K562 (cell line): ENCODE results near the gene RIT1. TPM values are rescaled to one million over a fixed set of nuclear protein-coding genes. Genes with fewer than 3 reads are reported as not detected.
A peak's percentile ranks its signal among the peaks of the same experiment; 100 is the strongest.

Experiments
- ARID2 ChIP-seq: fragments of 450-650 bp; IDR thresholded peaks from 2 replicates; pipeline ENCODE4 v1.6.1; 2017; ENCODE audit warnings: antibody characterized with exemption, mild to moderate bottlenecking
- CEBPG ChIP-seq, 3 experiments: fragments of 200-800 bp in 1 of 3; sonication (Bioruptor generic) in 1 of 3; sonication (generic) in 1 of 3; formaldehyde crosslinking in 1 of 3; IDR thresholded peaks in 2 of 3; conservative IDR thresholded peaks in 1 of 3; 2 replicates each; pipeline versions ENCODE4 v1.6.1 to v1.8.0; 2016 to 2022; ENCODE audit warnings: missing compliant biosample characterization in 2 of 3, missing genetic modification characterization in 2 of 3, mild to moderate bottlenecking in 1 of 3, missing genetic modification reagents in 1 of 3
- DNMT1 ChIP-seq: fragments of 450-650 bp; IDR thresholded peaks from 2 replicates; pipeline ENCODE4 v1.6.1; 2016; ENCODE audit warnings: antibody characterized with exemption, mild to moderate bottlenecking
- ELF1 ChIP-seq: fragments of 200-800 bp; sonication (Bioruptor generic); IDR thresholded peaks from 2 replicates; pipeline ENCODE4 v1.6.1; 2016; ENCODE audit warnings: missing genetic modification characterization, missing compliant biosample characterization
- ELF4 ChIP-seq: fragments of 450-650 bp; formaldehyde crosslinking; IDR thresholded peaks from 2 replicates; pipeline ENCODE4 v1.4.0; 2022; ENCODE audit warnings: missing genetic modification characterization
- FOXA3 ChIP-seq, 2 experiments: fragments of 450-650 bp in 1 of 2; sonication (generic) in 1 of 2; formaldehyde crosslinking; IDR thresholded peaks in 1 of 2; conservative IDR thresholded peaks in 1 of 2; 2 replicates each; pipeline versions ENCODE4 v1.4.0 to v1.8.0; 2020 to 2022; ENCODE audit warnings: mild to moderate bottlenecking in 2 of 2, missing genetic modification reagents in 1 of 2
- FUS ChIP-seq: fragments of 200-400 bp; formaldehyde crosslinking; optimal IDR thresholded peaks from 2 replicates; pipeline ENCODE3; 2017; ENCODE audit warnings: low read depth, low read length
- GABPA ChIP-seq: fragments of 200-800 bp; sonication (Bioruptor generic); conservative IDR thresholded peaks from 2 replicates; pipeline ENCODE4 v1.6.1; 2016; ENCODE audit warnings: low read depth, missing genetic modification characterization, missing compliant biosample characterization
- GABPB1 ChIP-seq: sonication (generic); formaldehyde crosslinking; IDR thresholded peaks from 2 replicates; pipeline ENCODE4 v1.8.0; 2022; ENCODE audit warnings: mild to moderate bottlenecking, missing genetic modification reagents
- HMG20A ChIP-seq: fragments of 450-650 bp; formaldehyde crosslinking; conservative IDR thresholded peaks from 2 replicates; pipeline ENCODE4 v1.4.0; 2020; ENCODE audit warnings: mild to moderate bottlenecking, mixed read lengths
- L3MBTL2 ChIP-seq: fragments of 450-650 bp; IDR thresholded peaks from 2 replicates; pipeline ENCODE4 v1.6.1; 2016; ENCODE audit warnings: mild to moderate bottlenecking, moderate library complexity
- NR1H2 ChIP-seq: sonication (generic); formaldehyde crosslinking; IDR thresholded peaks from 2 replicates; pipeline ENCODE4 v1.4.0; 2020; ENCODE audit warnings: mild to moderate bottlenecking, missing genetic modification reagents
- POLR3G ChIP-seq: IDR thresholded peaks from 2 replicates; pipeline ENCODE4 v1.6.1; 2011; ENCODE audit not compliant: insufficient read length, insufficient replicate concordance; ENCODE audit errors: extremely low read depth
- SMAD4 ChIP-seq: fragments of 250-450 bp; sonication (Bioruptor Pico); conservative IDR thresholded peaks from 2 replicates; pipeline ENCODE4 v1.8.0; 2021; ENCODE audit warnings: inconsistent platforms, mild to moderate bottlenecking, moderate library complexity
- SREBF2 ChIP-seq: sonication (generic); formaldehyde crosslinking; IDR thresholded peaks from 2 replicates; pipeline ENCODE4 v1.4.0; 2020; ENCODE audit warnings: mild to moderate bottlenecking, missing genetic modification reagents
- YY1 ChIP-seq, 3 experiments: IDR thresholded peaks; 2 replicates each; pipeline ENCODE4 v1.6.1; 2011; ENCODE audit warnings: low read length in 2 of 3, mild to moderate bottlenecking in 2 of 3, moderate library complexity in 2 of 3, borderline replicate concordance in 1 of 3, control low read depth in 1 of 3, low read depth in 1 of 3; ENCODE audit not compliant: insufficient read depth in 3 of 3, insufficient replicate concordance in 2 of 3, control insufficient read depth in 1 of 3, insufficient read length in 1 of 3; ENCODE audit errors: extremely low read depth in 1 of 3
- ZSCAN29 ChIP-seq: fragments of 450-650 bp; IDR thresholded peaks from 2 replicates; pipeline ENCODE4 v1.6.1; 2017
- polyA plus RNA-seq, 8 experiments: library from polyadenylated mRNA; depleted of rRNA in 4 of 8; stranded (reverse) in 5 of 8; unstranded in 3 of 8; fragments of >200 nt; fragmentation: Nextera tagmentation in 2 of 8; fragmentation: Illumina TruSeq in 1 of 8; extraction: Ambion mirVana in 2 of 8; extraction: Trizol in 1 of 8; gene quantifications; 2 replicates each; pipeline versions ENCODE4 v1.2.1 to v1.2.3, GENCODE V29; 2011 to 2014; ENCODE audit warnings: inconsistent platforms in 1 of 8, missing spikeins in 1 of 8
- total RNA-seq, 7 experiments: library from RNA; depleted of rRNA in 6 of 7; stranded (reverse); fragments of >200 nt in 6 of 7; fragmentation: Illumina TruSeq in 2 of 7; extraction: Trizol in 2 of 7; gene quantifications; 2 replicates each; pipeline versions ENCODE4 v1.2.1 to v1.2.3, GENCODE V29; 2011 to 2021; ENCODE audit warnings: low replicate concordance in 1 of 7
- TF ChIP-seq, protein P1 (sequence below): fragments of 250-450 bp; sonication (Bioruptor Pico); IDR thresholded peaks from 2 replicates; pipeline ENCODE4 v1.4.0; 2020; ENCODE audit warnings: mild to moderate bottlenecking, moderate library complexity
- TF ChIP-seq, protein P2 (sequence below): fragments of 250-450 bp; sonication (Bioruptor Pico); IDR thresholded peaks from 2 replicates; pipeline ENCODE4 v1.5.0; 2020; ENCODE audit warnings: mild to moderate bottlenecking
- TF ChIP-seq, protein P3 (sequence below): fragments of 450-650 bp; IDR thresholded peaks from 2 replicates; pipeline ENCODE4 v1.6.1; 2017; ENCODE audit warnings: mild to moderate bottlenecking, moderate library complexity
- TF ChIP-seq, protein P4 (sequence below), 2 experiments: IDR thresholded peaks; 2 replicates each; pipeline ENCODE4 v1.6.1; 2011; ENCODE audit warnings: borderline replicate concordance in 1 of 2, control low read depth in 1 of 2, low read depth in 1 of 2, low read length in 1 of 2, mild to moderate bottlenecking in 1 of 2, mixed read lengths in 1 of 2, moderate library complexity in 1 of 2; ENCODE audit not compliant: insufficient read depth in 1 of 2, insufficient read length in 1 of 2, poor library complexity in 1 of 2, severe bottlenecking in 1 of 2; ENCODE audit errors: extremely low read depth in 1 of 2

The RIT1 gene
- total and polyA plus RNA-seq, 9 of the 15 experiments (the other 6 are each of a cell fraction or from before 2014, with no cell fraction given) = 13.5 to 57.6 (median 22.9) TPM

DNA sequence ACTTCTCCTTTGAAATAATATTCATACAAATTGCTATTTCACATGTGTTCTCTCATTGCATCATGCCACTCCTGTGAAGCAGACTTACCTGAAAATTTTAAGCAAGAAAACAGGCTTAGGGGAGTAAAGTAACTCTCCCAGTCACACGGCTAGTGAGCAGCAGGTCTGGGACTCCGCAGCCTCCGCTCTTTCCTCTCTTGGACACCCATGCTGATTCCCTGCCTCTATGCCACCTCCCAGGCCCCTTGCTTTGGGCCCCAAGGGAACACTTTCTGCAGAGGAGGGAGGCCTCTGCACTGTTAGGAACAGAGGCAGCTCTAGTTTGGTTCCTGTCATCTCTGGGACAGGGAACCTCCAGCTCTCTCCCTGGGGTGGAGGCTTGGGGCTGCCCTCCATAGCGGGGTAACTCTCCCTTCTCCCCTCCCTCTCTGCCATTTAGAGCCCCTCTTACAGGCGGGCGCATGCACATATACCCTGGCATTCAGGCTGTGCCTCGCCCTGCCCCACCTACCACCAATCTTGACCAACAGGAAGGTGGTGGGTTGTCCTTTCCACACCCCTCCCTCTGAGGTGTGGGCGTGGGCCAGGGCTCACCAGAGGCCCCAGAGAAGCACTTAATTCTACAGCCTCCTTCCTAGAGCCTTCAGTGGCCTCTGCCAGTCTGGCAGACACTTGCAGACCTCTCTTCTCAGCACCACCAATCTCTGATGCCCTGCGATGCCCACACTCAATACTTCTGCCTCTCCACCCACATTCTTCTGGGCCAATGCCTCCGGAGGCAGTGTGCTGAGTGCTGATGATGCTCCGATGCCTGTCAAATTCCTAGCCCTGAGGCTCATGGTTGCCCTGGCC is 30.1 kb upstream of the RIT1 start, which contains the start of gene RXFP4 (continued):
- 0 out of 2 replicates have a peak, but pooled peaks have one; percentile 5 for TF ChIP-seq L3MBTL2
- TF ChIP-seq, protein P1, sequence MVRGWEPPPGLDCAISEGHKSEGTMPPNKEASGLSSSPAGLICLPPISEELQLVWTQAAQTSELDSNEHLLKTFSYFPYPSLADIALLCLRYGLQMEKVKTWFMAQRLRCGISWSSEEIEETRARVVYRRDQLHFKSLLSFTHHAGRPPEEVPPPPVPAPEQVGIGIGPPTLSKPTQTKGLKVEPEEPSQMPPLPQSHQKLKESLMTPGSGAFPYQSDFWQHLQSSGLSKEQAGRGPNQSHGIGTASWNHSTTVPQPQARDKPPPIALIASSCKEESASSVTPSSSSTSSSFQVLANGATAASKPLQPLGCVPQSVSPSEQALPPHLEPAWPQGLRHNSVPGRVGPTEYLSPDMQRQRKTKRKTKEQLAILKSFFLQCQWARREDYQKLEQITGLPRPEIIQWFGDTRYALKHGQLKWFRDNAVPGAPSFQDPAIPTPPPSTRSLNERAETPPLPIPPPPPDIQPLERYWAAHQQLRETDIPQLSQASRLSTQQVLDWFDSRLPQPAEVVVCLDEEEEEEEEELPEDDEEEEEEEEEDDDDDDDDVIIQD = no peak
- 0 out of 2 replicates have a peak, but pooled peaks have one; percentile 7 for TF ChIP-seq GABPB1 (CRISPR knock-in tag)
- TF ChIP-seq SMAD4 (CRISPR knock-in tag) = no peak
- TF ChIP-seq CEBPG (CRISPR knock-in tag; IDR thresholded peaks at IDR 0.05) = peak; percentile 84
- peak; percentile 70 to 84; a peak in 3 of 4 replicates for TF ChIP-seq CEBPG (tag; conservative IDR thresholded peaks at IDR 0.05 in 1 of 2, IDR thresholded peaks at IDR 0.05 in 1 of 2)
- TF ChIP-seq, protein P2, sequence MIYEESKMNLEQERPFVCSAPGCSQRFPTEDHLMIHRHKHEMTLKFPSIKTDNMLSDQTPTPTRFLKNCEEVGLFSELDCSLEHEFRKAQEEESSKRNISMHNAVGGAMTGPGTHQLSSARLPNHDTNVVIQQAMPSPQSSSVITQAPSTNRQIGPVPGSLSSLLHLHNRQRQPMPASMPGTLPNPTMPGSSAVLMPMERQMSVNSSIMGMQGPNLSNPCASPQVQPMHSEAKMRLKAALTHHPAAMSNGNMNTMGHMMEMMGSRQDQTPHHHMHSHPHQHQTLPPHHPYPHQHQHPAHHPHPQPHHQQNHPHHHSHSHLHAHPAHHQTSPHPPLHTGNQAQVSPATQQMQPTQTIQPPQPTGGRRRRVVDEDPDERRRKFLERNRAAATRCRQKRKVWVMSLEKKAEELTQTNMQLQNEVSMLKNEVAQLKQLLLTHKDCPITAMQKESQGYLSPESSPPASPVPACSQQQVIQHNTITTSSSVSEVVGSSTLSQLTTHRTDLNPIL (CRISPR knock-in tag) = no peak
- TF ChIP-seq ELF4 = no peak
- TF ChIP-seq POLR3G = no peak
- TF ChIP-seq ELF1 (tag) = no peak
- TF ChIP-seq FOXA3 (CRISPR knock-in tag; conservative IDR thresholded peaks at IDR 0.05 in 1 of 2, IDR thresholded peaks at IDR 0.05 in 1 of 2) = no peak
- TF ChIP-seq HMG20A = no peak
- TF ChIP-seq SREBF2 (CRISPR knock-in tag) = no peak
- TF ChIP-seq DNMT1 = no peak
- no peak for TF ChIP-seq ZSCAN29
- no peak for TF ChIP-seq NR1H2 (CRISPR knock-in tag)
- TF ChIP-seq ARID2 = no peak
- no peak for TF ChIP-seq FUS
- no peak for TF ChIP-seq YY1 (IDR thresholded peaks at IDR 0.05; ENCODE audit: borderline replicate concordance in 1 of 3, control insufficient read depth in 1 of 3, extremely low read depth in 1 of 3, insufficient read depth in 3 of 3, insufficient read length in 1 of 3, insufficient replicate concordance in 2 of 3, low read depth in 1 of 3, low read length in 2 of 3)
- TF ChIP-seq, protein P3, sequence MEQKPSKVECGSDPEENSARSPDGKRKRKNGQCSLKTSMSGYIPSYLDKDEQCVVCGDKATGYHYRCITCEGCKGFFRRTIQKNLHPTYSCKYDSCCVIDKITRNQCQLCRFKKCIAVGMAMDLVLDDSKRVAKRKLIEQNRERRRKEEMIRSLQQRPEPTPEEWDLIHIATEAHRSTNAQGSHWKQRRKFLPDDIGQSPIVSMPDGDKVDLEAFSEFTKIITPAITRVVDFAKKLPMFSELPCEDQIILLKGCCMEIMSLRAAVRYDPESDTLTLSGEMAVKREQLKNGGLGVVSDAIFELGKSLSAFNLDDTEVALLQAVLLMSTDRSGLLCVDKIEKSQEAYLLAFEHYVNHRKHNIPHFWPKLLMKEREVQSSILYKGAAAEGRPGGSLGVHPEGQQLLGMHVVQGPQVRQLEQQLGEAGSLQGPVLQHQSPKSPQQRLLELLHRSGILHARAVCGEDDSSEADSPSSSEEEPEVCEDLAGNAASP = no peak
- TF ChIP-seq, protein P4, sequence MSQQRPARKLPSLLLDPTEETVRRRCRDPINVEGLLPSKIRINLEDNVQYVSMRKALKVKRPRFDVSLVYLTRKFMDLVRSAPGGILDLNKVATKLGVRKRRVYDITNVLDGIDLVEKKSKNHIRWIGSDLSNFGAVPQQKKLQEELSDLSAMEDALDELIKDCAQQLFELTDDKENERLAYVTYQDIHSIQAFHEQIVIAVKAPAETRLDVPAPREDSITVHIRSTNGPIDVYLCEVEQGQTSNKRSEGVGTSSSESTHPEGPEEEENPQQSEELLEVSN (IDR thresholded peaks at IDR 0.05; ENCODE audit: borderline replicate concordance in 1 of 2, extremely low read depth in 1 of 2, insufficient read depth in 1 of 2, insufficient read length in 1 of 2, low read depth in 1 of 2, low read length in 1 of 2, poor library complexity in 1 of 2, severe bottlenecking in 1 of 2) = no peak
- TF ChIP-seq GABPA (tag) = peak; percentile 29; the same call in 1 of the 2 replicates
